B cell (primary cell): ENCODE data around the gene DCUN1D2. TPM values are rescaled to one million over a fixed set of nuclear protein-coding genes. Genes with fewer than 3 reads are reported as not detected.

Experiments used
- ATAC-seq: fragments of 200-7000 bp; cut with Tn5 transposase; one replicate; pipeline ENCODE4 v1.10.0; 2021; ENCODE audit warnings: low read depth, mild to moderate bottlenecking, moderate number of reproducible peaks, moderate library complexity
- CTCF ChIA-PET: fragments of 350-600 bp; sonication (Branson Sonifier 250); formaldehyde crosslinking; loops from one replicate; lab custom pipeline; 2021; ENCODE audit warnings: antibody characterized with exemption, inconsistent platforms; lab: Charles Lee
- POLR2A ChIA-PET: fragments of 350-600 bp; sonication (Branson Sonifier 250); formaldehyde crosslinking; loops from one replicate; lab custom pipeline; 2021; ENCODE audit warnings: antibody characterized with exemption; lab: Charles Lee
- DNase-seq: peaks from one replicate; pipeline ENCODE4 v3.0.0; 2013
- H2AFZ ChIP-seq: 2 replicates; pipeline ENCODE4 v1.6.1; 2012; ENCODE audit warnings: mild to moderate bottlenecking, low read depth, low read length; ENCODE audit not compliant: insufficient read depth, poor library complexity, severe bottlenecking
- H3K27ac ChIP-seq, 2 donors: 1 replicate in 1 of 2; 2 replicates in 1 of 2; pipeline ENCODE4 v1.5.1; 2012 to 2013; ENCODE audit warnings: low read length in 2 of 2, mild to moderate bottlenecking in 2 of 2, moderate library complexity in 1 of 2
- H3K27me3 ChIP-seq, 4 experiments: fragments of 200-600 bp in 1 of 4; sonication (generic) in 1 of 4; replicated peaks in 1 of 4; 1 replicate in 2 of 4; 2 replicates in 2 of 4; pipeline versions ENCODE4 v1.6.1 to v1.7.0; 2013 to 2016; ENCODE audit warnings: low read length in 3 of 4, mild to moderate bottlenecking in 2 of 4, mixed read lengths in 1 of 4, moderate library complexity in 1 of 4; ENCODE audit not compliant: insufficient read depth in 4 of 4, control insufficient read depth in 3 of 4; ENCODE audit errors: control extremely low read depth in 1 of 4
- H3K36me3 ChIP-seq, 2 experiments: replicated peaks in 1 of 2; 1 replicate in 1 of 2; 2 replicates in 1 of 2; pipeline versions ENCODE4 v1.6.1 to v1.7.1; 2013; ENCODE audit warnings: low read length in 1 of 2; ENCODE audit not compliant: insufficient read depth in 2 of 2, control insufficient read depth in 1 of 2; ENCODE audit errors: control extremely low read depth in 1 of 2, extremely low read depth in 1 of 2
- H3K4me1 ChIP-seq, 2 donors: fragments of 200-600 bp in 1 of 2; sonication (generic) in 1 of 2; 1 replicate in 1 of 2; 2 replicates in 1 of 2; pipeline versions ENCODE4 v1.5.1 to v1.6.1; 2013 to 2017; ENCODE audit warnings: low read length in 2 of 2; ENCODE audit not compliant: control insufficient read depth in 2 of 2, insufficient read depth in 2 of 2
- H3K4me2 ChIP-seq: replicated peaks from 2 replicates; pipeline ENCODE3; 2012; ENCODE audit warnings: mild to moderate bottlenecking, low read depth, low read length; ENCODE audit not compliant: poor library complexity, severe bottlenecking
- H3K4me3 ChIP-seq, 5 experiments: fragments of 200-600 bp in 1 of 5; sonication (generic) in 1 of 5; 1 replicate in 3 of 5; 2 replicates in 2 of 5; pipeline versions ENCODE4 v1.5.1 to v1.7.0; 2011 to 2016; ENCODE audit warnings: low read length in 4 of 5, mild to moderate bottlenecking in 4 of 5, low read depth in 2 of 5, control low read depth in 1 of 5, moderate library complexity in 1 of 5; ENCODE audit not compliant: insufficient read depth in 1 of 5; ENCODE audit errors: control extremely low read depth in 1 of 5, extremely low read depth in 1 of 5
- H3K79me2 ChIP-seq: fragments of 200-600 bp; sonication (generic); one replicate; pipeline ENCODE4 v1.6.0; 2016; ENCODE audit warnings: low read length; ENCODE audit not compliant: control insufficient read depth, insufficient read depth
- H3K9ac ChIP-seq: fragments of 200-600 bp; sonication (generic); 2 replicates; pipeline ENCODE4 v1.6.1; 2017; ENCODE audit warnings: mild to moderate bottlenecking, low read length, moderate library complexity
- H3K9me3 ChIP-seq, 3 donors: one replicate each; pipeline versions ENCODE4 v1.6.1 to v1.7.1; 2013; ENCODE audit warnings: low read length in 2 of 3; ENCODE audit not compliant: control insufficient read depth in 2 of 3, insufficient read depth in 1 of 3; ENCODE audit errors: control extremely low read depth in 1 of 3
- H4K20me1 ChIP-seq: 2 replicates; pipeline ENCODE4 v1.6.0; 2012; ENCODE audit warnings: mild to moderate bottlenecking, low read length; ENCODE audit not compliant: insufficient read depth, control insufficient read depth, poor library complexity, severe bottlenecking
- H3K27ac Mint-ChIP-seq: one replicate; pipeline ENCODE4 v1.8.0; 2021; ENCODE audit warnings: mixed read lengths
- H3K27me3 Mint-ChIP-seq: one replicate; pipeline ENCODE4 v1.8.0; 2021; ENCODE audit warnings: mixed read lengths
- H3K4me1 Mint-ChIP-seq: one replicate; pipeline ENCODE4 v1.8.0; 2021; ENCODE audit warnings: mixed read lengths
- H3K4me3 Mint-ChIP-seq: one replicate; pipeline ENCODE4 v1.8.0; 2021; ENCODE audit warnings: mixed read lengths
- H3K9me3 Mint-ChIP-seq: one replicate; pipeline ENCODE4 v1.8.0; 2022; ENCODE audit warnings: mixed read lengths; ENCODE audit not compliant: insufficient read depth
- EZH2 ChIP-seq: IDR thresholded peaks from 2 replicates; pipeline ENCODE4 v1.6.1; 2012; ENCODE audit warnings: borderline replicate concordance, low read depth, mild to moderate bottlenecking, moderate library complexity, low read length; ENCODE audit not compliant: insufficient read depth, poor library complexity, severe bottlenecking
- WGBS: methylation state at CpG from one replicate; pipeline ENCODE4 v1.1.5; 2013; ENCODE audit warnings: missing lambda C conversion rate; ENCODE audit not compliant: insufficient coverage; 5-methylcytosine and 5-hydroxymethylcytosine counted together
- intact Hi-C: fragments of 100-400 bp; cut with micrococcal nuclease; formaldehyde crosslinking; loops from one replicate; pipeline ENCODE4 v1.10.0; 2022
- polyA plus RNA-seq: library from polyadenylated mRNA; depleted of rRNA; stranded (reverse); fragments of >200 nt; gene quantifications from 2 replicates; pipeline ENCODE4 v1.2.3, GENCODE V29; 2012
- total RNA-seq, 2 donors: library from RNA; stranded (reverse); fragments of 120-200 nt in 1 of 2; gene quantifications; 1 replicate in 1 of 2; 2 replicates in 1 of 2; pipeline versions ENCODE4 v1.2.3 to v1.2.4, GENCODE V29; 2013 to 2022
- TF ChIP-seq, protein P1 (sequence below): fragments of 200-600 bp; IDR thresholded peaks from one replicate; pipeline ENCODE4 v1.8.0; 2022; ENCODE audit warnings: antibody characterized with exemption, mild to moderate bottlenecking

DCUN1D2 gene
- total and polyA plus RNA-seq, 2 donors (not counting 1 experiment from before 2014, with no cell fraction given), result 15.3 to 41.3 TPM

DNA sequence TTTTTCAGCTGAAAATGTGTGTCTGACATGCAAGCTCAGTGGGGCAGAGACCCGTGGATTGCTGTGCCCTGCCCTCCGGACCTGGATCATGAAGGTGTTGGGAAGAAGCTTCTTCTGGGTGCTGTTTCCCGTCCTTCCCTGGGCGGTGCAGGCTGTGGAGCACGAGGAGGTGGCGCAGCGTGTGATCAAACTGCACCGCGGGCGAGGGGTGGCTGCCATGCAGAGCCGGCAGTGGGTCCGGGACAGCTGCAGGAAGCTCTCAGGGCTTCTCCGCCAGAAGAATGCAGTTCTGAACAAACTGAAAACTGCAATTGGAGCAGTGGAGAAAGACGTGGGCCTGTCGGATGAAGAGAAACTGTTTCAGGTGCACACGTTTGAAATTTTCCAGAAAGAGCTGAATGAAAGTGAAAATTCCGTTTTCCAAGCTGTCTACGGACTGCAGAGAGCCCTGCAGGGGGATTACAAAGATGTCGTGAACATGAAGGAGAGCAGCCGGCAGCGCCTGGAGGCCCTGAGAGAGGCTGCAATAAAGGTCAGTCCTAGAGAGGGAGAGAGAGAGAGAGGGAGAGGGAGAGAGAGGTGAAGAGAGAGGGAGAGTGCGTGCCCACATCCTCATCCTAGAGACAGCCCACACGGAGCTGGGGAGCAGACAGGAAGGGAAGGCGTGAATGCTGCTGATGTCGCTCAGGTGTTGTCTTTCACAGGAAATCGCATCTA lies 5.1 kb upstream of the DCUN1D2 start:
- intact Hi-C loops, result no loop called here
- no peak overlapping the region for H3K4me3 ChIP-seq
- no peak overlapping the region for H3K27ac Mint-ChIP-seq

More for the DNA sequence above, 5.1 kb upstream of the DCUN1D2 start:
- 93% methylated on average over 22 of the region's 26 CpGs for WGBS
- H3K9me3 ChIP-seq, result peaks cover 0 to 5% (median 0%) of the 10 kb centered on the region in 3 donors
- Mint-ChIP-seq H3K27me3 (no peaks in the 10 kb centered on the region), H3K4me3 (no peak overlapping the region), H3K9me3 (no peaks in the 10 kb centered on the region), H3K4me1 (peaks cover 27% of the 10 kb centered on the region)
- no peak overlapping the region for H3K27ac ChIP-seq
- H4K20me1 ChIP-seq, result no peaks in the 10 kb centered on the region
- H2AFZ ChIP-seq, result no peak overlapping the region
- H3K4me2 ChIP-seq, result no peak overlapping the region
- H3K9ac ChIP-seq, result no peak overlapping the region
- no peaks in the 10 kb centered on the region for H3K27me3 ChIP-seq
- ATAC-seq, result no peak
- no peak for DNase-seq
- ChIA-PET CTCF (no interaction called here), POLR2A (no interaction called here)
- peaks cover 37% of the 10 kb centered on the region for H3K79me2 ChIP-seq
- H3K4me1 ChIP-seq, result peaks cover 14 to 16% of the 10 kb centered on the region in 2 donors
- TF ChIP-seq, protein P1, sequence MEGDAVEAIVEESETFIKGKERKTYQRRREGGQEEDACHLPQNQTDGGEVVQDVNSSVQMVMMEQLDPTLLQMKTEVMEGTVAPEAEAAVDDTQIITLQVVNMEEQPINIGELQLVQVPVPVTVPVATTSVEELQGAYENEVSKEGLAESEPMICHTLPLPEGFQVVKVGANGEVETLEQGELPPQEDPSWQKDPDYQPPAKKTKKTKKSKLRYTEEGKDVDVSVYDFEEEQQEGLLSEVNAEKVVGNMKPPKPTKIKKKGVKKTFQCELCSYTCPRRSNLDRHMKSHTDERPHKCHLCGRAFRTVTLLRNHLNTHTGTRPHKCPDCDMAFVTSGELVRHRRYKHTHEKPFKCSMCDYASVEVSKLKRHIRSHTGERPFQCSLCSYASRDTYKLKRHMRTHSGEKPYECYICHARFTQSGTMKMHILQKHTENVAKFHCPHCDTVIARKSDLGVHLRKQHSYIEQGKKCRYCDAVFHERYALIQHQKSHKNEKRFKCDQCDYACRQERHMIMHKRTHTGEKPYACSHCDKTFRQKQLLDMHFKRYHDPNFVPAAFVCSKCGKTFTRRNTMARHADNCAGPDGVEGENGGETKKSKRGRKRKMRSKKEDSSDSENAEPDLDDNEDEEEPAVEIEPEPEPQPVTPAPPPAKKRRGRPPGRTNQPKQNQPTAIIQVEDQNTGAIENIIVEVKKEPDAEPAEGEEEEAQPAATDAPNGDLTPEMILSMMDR, result no peak
- no peak for TF ChIP-seq EZH2
- H3K36me3 ChIP-seq, result peaks cover 4 to 44% of the 10 kb centered on the region in 2 experiments
